HCT116 (cell line): Measurements from ENCODE around the gene UBE2J2. TPM values are rescaled to one million over a fixed set of nuclear protein-coding genes. Genes with fewer than 3 reads are reported as not detected.

Source experiments
- ATAC-seq: fragments of 200-7000 bp; cut with Tn5 transposase; 2 replicates; pipeline ENCODE4 v1.9.1; 2020; ENCODE audit warnings: mild to moderate bottlenecking, moderate library complexity
- BruUV-seq: library from RNA; stranded (reverse); fragments of 400-500 nt; replicated peaks from 2 replicates; lab custom pipeline; 2021; lab: Mats Ljungman, UMichigan
- CTCF ChIA-PET: fragments of 300-600 bp; sonication (Branson Sonifier 250); formaldehyde crosslinking; loops from one replicate; lab custom pipeline; 2021; ENCODE audit warnings: antibody characterized with exemption; lab: Charles Lee
- POLR2A ChIA-PET: fragments of 300-600, 350-600 bp; sonication (Branson Sonifier 250); formaldehyde crosslinking; loops from one replicate; lab custom pipeline; 2021; ENCODE audit warnings: antibody characterized with exemption; lab: Charles Lee
- RAD21 ChIA-PET, 2 experiments: fragments of 300-600 bp; sonication (Branson Sonifier 250); formaldehyde crosslinking; loops; one replicate each; lab custom pipeline; 2023; ENCODE audit warnings: low total read pairs in 2 of 2; ENCODE audit not compliant: uncharacterized antibody in 2 of 2, unreplicated experiment in 2 of 2, low non-redundant PET in 1 of 2; lab: Charles Lee
- DNase-seq: peaks from one replicate; pipeline ENCODE4 v3.0.0-alpha.2; 2010; ENCODE audit warnings: low read depth, low spot score
- H2AFZ ChIP-seq: fragments of 200-600 bp; shearing (Covaris generic), sonication (generic); 2 replicates; pipeline ENCODE4 v1.6.1; 2017; ENCODE audit warnings: low read depth, mixed run types, mixed read lengths, antibody characterized with exemption, low read length; ENCODE audit not compliant: poor library complexity, severe bottlenecking
- H3K27ac ChIP-seq: 2 replicates; pipeline ENCODE4 v1.5.1; 2012; ENCODE audit warnings: low read depth, low read length
- H3K27me3 ChIP-seq: fragments of 200-600 bp; sonication (generic); 2 replicates; pipeline ENCODE4 v1.6.1; 2016; ENCODE audit warnings: mixed run types, low read length, mixed read lengths; ENCODE audit not compliant: insufficient read depth
- H3K36me3 ChIP-seq, 2 experiments: fragments of 200-500 bp in 1 of 2; fragments of 200-600 bp in 1 of 2; sonication (Bioruptor generic) in 1 of 2; sonication (generic) in 1 of 2; 2 replicates each; pipeline versions ENCODE4 v1.5.1 to v1.6.1; 2014 to 2016; ENCODE audit warnings: low read length in 2 of 2, inconsistent platforms in 1 of 2, mixed read lengths in 1 of 2, mixed run types in 1 of 2; ENCODE audit not compliant: insufficient read depth in 2 of 2, control insufficient read depth in 1 of 2
- H3K4me1 ChIP-seq, 2 experiments: fragments of 200-600 bp in 1 of 2; sonication (generic) in 1 of 2; 2 replicates each; pipeline versions ENCODE4 v1.5.1 to v1.6.1; 2012 to 2017; ENCODE audit warnings: low read length in 2 of 2, inconsistent platforms in 1 of 2, mild to moderate bottlenecking in 1 of 2, mixed read lengths in 1 of 2, mixed run types in 1 of 2, moderate library complexity in 1 of 2; ENCODE audit not compliant: insufficient read depth in 2 of 2, control insufficient read depth in 1 of 2
- H3K4me2 ChIP-seq: fragments of 200-600 bp; sonication (generic); 2 replicates; pipeline ENCODE4 v1.6.1; 2017; ENCODE audit warnings: mixed run types, low read length, mixed read lengths
- H3K4me3 ChIP-seq, 2 experiments: fragments of 200-600 bp in 1 of 2; sonication (generic) in 1 of 2; replicated peaks in 1 of 2; 2 replicates each; pipeline ENCODE4 v1.5.1; 2011 to 2016; ENCODE audit warnings: low read length in 2 of 2, control low read depth in 1 of 2, low read depth in 1 of 2, mild to moderate bottlenecking in 1 of 2, mixed read lengths in 1 of 2, mixed run types in 1 of 2
- H3K79me2 ChIP-seq: fragments of 200-600 bp; sonication (generic); 2 replicates; pipeline ENCODE4 v1.6.1; 2017; ENCODE audit warnings: mild to moderate bottlenecking, mixed run types, low read length, moderate library complexity, mixed read lengths; ENCODE audit not compliant: insufficient read depth
- H3K9ac ChIP-seq: fragments of 200-600 bp; sonication (generic); 2 replicates; pipeline ENCODE4 v1.6.1; 2016; ENCODE audit warnings: low read length, mixed read lengths
- H3K9me2 ChIP-seq: fragments of 200-600 bp; sonication (generic), shearing (Covaris generic); 2 replicates; pipeline ENCODE4 v1.6.1; 2017; ENCODE audit warnings: mixed run types, mild to moderate bottlenecking, moderate library complexity; ENCODE audit not compliant: insufficient read depth
- H3K9me3 ChIP-seq, 2 experiments: fragments of 200-500 bp in 1 of 2; fragments of 200-600 bp in 1 of 2; sonication (Bioruptor generic) in 1 of 2; sonication (generic) in 1 of 2; 2 replicates each; pipeline ENCODE4 v1.6.1; 2014 to 2017; ENCODE audit warnings: low read length in 2 of 2, mixed read lengths in 2 of 2, inconsistent platforms in 1 of 2, low read depth in 1 of 2, mild to moderate bottlenecking in 1 of 2, mixed run types in 1 of 2, moderate library complexity in 1 of 2; ENCODE audit not compliant: control insufficient read depth in 1 of 2, insufficient read depth in 1 of 2
- H4K20me1 ChIP-seq: fragments of 200-600 bp; sonication (generic), shearing (Covaris generic); 2 replicates; pipeline ENCODE4 v1.6.1; 2017; ENCODE audit warnings: mixed run types, mild to moderate bottlenecking, moderate library complexity; ENCODE audit not compliant: insufficient read depth
- CEBPB ChIP-seq: IDR thresholded peaks from 2 replicates; pipeline ENCODE4 v1.6.1; 2012; ENCODE audit warnings: low read depth
- CTCF ChIP-seq, 3 experiments: fragments of 200-600 bp in 1 of 3; sonication (generic) in 1 of 3; IDR thresholded peaks in 2 of 3; conservative IDR thresholded peaks in 1 of 3; 2 replicates each; pipeline ENCODE4 v1.5.1; 2012 to 2017; ENCODE audit warnings: low read depth in 2 of 3, low read length in 2 of 3, antibody characterized with exemption in 1 of 3, borderline replicate concordance in 1 of 3, control low read depth in 1 of 3, mild to moderate bottlenecking in 1 of 3, mixed read lengths in 1 of 3, mixed run types in 1 of 3, moderate library complexity in 1 of 3; ENCODE audit not compliant: insufficient read depth in 1 of 3
- EZH2 ChIP-seq: fragments of 200-600 bp; sonication (generic); IDR thresholded peaks from 2 replicates; pipeline ENCODE4 v1.6.1; 2017; ENCODE audit warnings: antibody characterized with exemption, mixed run types
- EZH2phosphoT487 ChIP-seq: fragments of 200-600 bp; IDR thresholded peaks from 2 replicates; pipeline ENCODE4 v1.6.1; 2018; ENCODE audit warnings: antibody characterized with exemption, borderline replicate concordance
- FOSL1 ChIP-seq: IDR thresholded peaks from 2 replicates; pipeline ENCODE4 v1.6.1; 2012; ENCODE audit warnings: low read depth
- SIN3A ChIP-seq: IDR thresholded peaks from 2 replicates; pipeline ENCODE4 v1.6.1; 2012; ENCODE audit warnings: low read depth
- SP1 ChIP-seq: IDR thresholded peaks from 2 replicates; pipeline ENCODE4 v1.6.1; 2012; ENCODE audit warnings: low read depth
- ZFX ChIP-seq: fragments of 450-650 bp; IDR thresholded peaks from 2 replicates; pipeline ENCODE4 v1.6.1; 2017
- ZNF274 ChIP-seq: fragments of 200-500 bp; sonication (Bioruptor generic); IDR thresholded peaks from 2 replicates; pipeline ENCODE4 v1.6.1; 2014; ENCODE audit warnings: mild to moderate bottlenecking, low read depth, low read length, inconsistent platforms
- intact Hi-C: fragments of 100-400 bp; cut with micrococcal nuclease; formaldehyde crosslinking; loops from 2 replicates; pipeline ENCODE4 v1.10.0; 2022
- total RNA-seq: library from RNA; stranded (reverse); gene quantifications from one replicate; pipeline ENCODE4 v1.2.1, GENCODE V29; 2021; ENCODE audit not compliant: unreplicated experiment

The UBE2J2 gene
- total RNA-seq, 1 experiment from 2014 or later: 67.7 TPM

- Histone ChIP-seq H3K36me3 (peaks cover 5 to 18% of the 10 kb centered on the region in 2 experiments; a peak in 3 of 4 replicates), H3K79me2 (peaks cover 76% of the 10 kb centered on the region), H2AFZ (no peak overlapping the region), H3K9me3 (no peaks in the 10 kb centered on the region), H3K9me2 (no peaks in the 10 kb centered on the region), H3K4me1 (peaks cover 10 to 27% of the 10 kb centered on the region in 2 experiments; a peak in 3 of 4 replicates), H3K4me3 (no peak overlapping the region), H4K20me1 (no peaks in the 10 kb centered on the region), H3K9ac (no peak overlapping the region)
- RAD21 ChIA-PET: no interaction called here
- no peak for TF ChIP-seq CEBPB
- TF ChIP-seq EZH2phosphoT487: no peak
- TF ChIP-seq SP1: no peak
- no peak for TF ChIP-seq FOSL1
- no peak for TF ChIP-seq ZNF274
- TF ChIP-seq, all 23 proteins: peak for 0
- ATAC-seq (no peak), DNase-seq (no peak)
- H3K27me3 ChIP-seq: no peaks in the 10 kb centered on the region
- intact Hi-C loops: no loop called here
- CTCF ChIA-PET: no interaction called here
- BruUV-seq: no TSS peak
- no peak overlapping the region for H3K27ac ChIP-seq
- H3K4me2 ChIP-seq: no peak overlapping the region
- POLR2A ChIA-PET: no interaction called here
These were observed 5.4 kb downstream of the UBE2J2 start for GRCh38 chr1:1268284-1268682.

- DNase-seq: no peak
- Histone ChIP-seq H3K9me3 (no peaks in the 10 kb centered on the region), H3K79me2 (peaks cover 71% of the 10 kb centered on the region), H4K20me1 (no peaks in the 10 kb centered on the region), H3K27me3 (no peaks in the 10 kb centered on the region), H3K4me1 (peaks cover 10 to 27% of the 10 kb centered on the region in 2 experiments; a peak in 3 of 4 replicates), H3K9ac (no peak overlapping the region), H3K9me2 (no peaks in the 10 kb centered on the region)
- no TSS peak for BruUV-seq
- CTCF ChIA-PET: no interaction called here
- intact Hi-C loops: no loop called here
- RAD21 ChIA-PET: no interaction called here
- no peak for TF ChIP-seq EZH2
- TF ChIP-seq CTCF (IDR thresholded peaks at IDR 0.05 in 2 of 3, conservative IDR thresholded peaks at IDR 0.05 in 1 of 3; ENCODE audit: borderline replicate concordance in 1 of 3, insufficient read depth in 1 of 3, low read depth in 2 of 3, low read length in 2 of 3): no peak
- no peak for TF ChIP-seq SIN3A
- no peak for TF ChIP-seq EZH2phosphoT487
- TF ChIP-seq ZFX: no peak
- TF ChIP-seq, all 23 proteins: peak for 0
- POLR2A ChIA-PET: no interaction called here
- Histone ChIP-seq H3K4me3 (no peak overlapping the region), H3K27ac (no peak overlapping the region), H3K4me2 (no peak overlapping the region), H2AFZ (no peak overlapping the region), H3K36me3 (peaks cover 10 to 22% of the 10 kb centered on the region in 2 experiments; a peak in 3 of 4 replicates)
- no peak for ATAC-seq
These were observed 6.0 kb downstream of the UBE2J2 start for GRCh38 chr1:1267488-1268283.
